ELR (cell line): Measurements from ENCODE around the gene PDCD2L.
A peak's percentile ranks its signal among the peaks of the same experiment; 100 is the strongest.
"Not testable (repeated sequence)": the region's sequence is repeated elsewhere in the genome, so short reads cannot be mapped to it uniquely, and the experiment has no call there.

ENCODE experiments used
- DNase-seq: peaks from one replicate; pipeline ENCODE4 v3.0.0-alpha.2; 2015; ENCODE audit warnings: low read depth

PDCD2L gene

GRCh38 chr19:34469026-34469425 is 64.8 kb downstream of the PDCD2L start:
- not testable (repeated sequence) for DNase-seq

- DNase-seq: no peak
Observed at GRCh38 chr19:34471906-34472700, 67.9 kb downstream of the PDCD2L start.

- DNase-seq: peak; percentile 22
Observed at GRCh38 chr19:34474233-34474989, 70.2 kb downstream of the PDCD2L start.

GRCh38 chr19:34475026-34475974 is 71.1 kb downstream of the PDCD2L start:
- peak; percentile 88 for DNase-seq
